RWPE1 (cell line): Measurements from ENCODE around the gene DPP9.
A peak's percentile ranks its signal among the peaks of the same experiment; 100 is the strongest.

Source experiments
- CTCF ChIA-PET: fragments of 350-600 bp; sonication (Branson Sonifier 250); formaldehyde crosslinking; extraction: SDS; loops from one replicate; lab custom pipeline; 2021; lab: Yijun Ruan, JAX
- POLR2A ChIA-PET: fragments of 400-600 bp; formaldehyde crosslinking; extraction: SDS; loops from one replicate; lab custom pipeline; 2020; ENCODE audit warnings: antibody characterized with exemption; ENCODE audit not compliant: low non-redundant PET; lab: Yijun Ruan, JAX
- DNase-seq: peaks from one replicate; pipeline ENCODE4 v3.0.0; 2012; ENCODE audit warnings: low spot score
- H3K27ac ChIP-seq: fragments of 450-650 bp; 2 replicates; pipeline ENCODE4 v1.5.1; 2017
- CTCF ChIP-seq: fragments of 450-650 bp; conservative IDR thresholded peaks from 2 replicates; pipeline ENCODE4 v1.5.1; 2017; ENCODE audit warnings: low read depth, mild to moderate bottlenecking

The DPP9 gene

GRCh38 chr19:4712771-4713170 lies 10.9 kb downstream of the DPP9 start:
- TF ChIP-seq CTCF: no peak
- CTCF ChIA-PET: interaction anchor here (1.0 kb wide), 1 partner anchor 10 kb away, joined by 5 read pairs; no protein-coding TSS in a partner anchor
- DNase-seq: no peak
- peak overlapping the region; percentile 100 for H3K27ac ChIP-seq
- POLR2A ChIA-PET: interaction anchor here (0.9 kb wide), 1 partner anchor 10 kb away, joined by 5 read pairs; no protein-coding TSS in a partner anchor

GRCh38 chr19:4711211-4711610 lies 12.4 kb downstream of the DPP9 start:
- no peak for DNase-seq
- ChIA-PET CTCF (no interaction called here), POLR2A (no interaction called here)
- H3K27ac ChIP-seq: peak overlapping the region; percentile 100
- TF ChIP-seq CTCF: no peak

GRCh38 chr19:4710281-4710600 lies 13.4 kb downstream of the DPP9 start:
- peak overlapping the region; percentile 100 for H3K27ac ChIP-seq
- TF ChIP-seq CTCF: no peak
- POLR2A ChIA-PET: no interaction called here
- no peak for DNase-seq
- CTCF ChIA-PET: no interaction called here

- no peak for DNase-seq
- H3K27ac ChIP-seq: peak overlapping the region; percentile 100
- ChIA-PET CTCF (no interaction called here), POLR2A (interaction anchor here (0.6 kb wide), 1 partner anchor 883 kb away, joined by 3 read pairs; no protein-coding TSS in a partner anchor)
- no peak for TF ChIP-seq CTCF
These were observed 14.0 kb downstream of the DPP9 start for GRCh38 chr19:4709440-4710280.

GRCh38 chr19:4707956-4708650 lies 15.5 kb downstream of the DPP9 start:
- ChIA-PET CTCF (interaction anchor here (0.5 kb wide), 1 partner anchor 275 kb away, joined by 3 read pairs; no protein-coding TSS in a partner anchor), POLR2A (no interaction called here)
- no peak for DNase-seq
- H3K27ac ChIP-seq: peak overlapping the region; percentile 100
- TF ChIP-seq CTCF: no peak

GRCh38 chr19:4707322-4707721 lies 16.3 kb downstream of the DPP9 start:
- no peak for TF ChIP-seq CTCF
- ChIA-PET CTCF (no interaction called here), POLR2A (no interaction called here)
- H3K27ac ChIP-seq: peak overlapping the region; percentile 100
- DNase-seq: no peak
